Activated T-helper 2 cell treated with anti-CD3 and anti-CD28 coated beads, Interferon-gamma antibody, Interleukin-2, Interleukin-4, amounts not matched to agents 10 μg/mL and 5 μg/mL and 100 μg/mL, durations not matched to agents 14 hours and 24 hours and 36 hours (primary cell): ENCODE data around the gene RTP1. TPM values are rescaled to one million over a fixed set of nuclear protein-coding genes. Genes with fewer than 3 reads are reported as not detected.

ENCODE experiments used
- DNase-seq: peaks from one replicate; pipeline ENCODE4 v3.0.0; 2021; ENCODE audit warnings: low spot score
- H3K27ac Mint-ChIP-seq: one replicate; pipeline ENCODE4 v1.8.0; 2021; ENCODE audit warnings: mixed read lengths
- H3K27me3 Mint-ChIP-seq: one replicate; pipeline ENCODE4 v1.8.0; 2021; ENCODE audit warnings: low read depth, mixed read lengths
- H3K36me3 Mint-ChIP-seq: one replicate; pipeline ENCODE4 v1.8.0; 2021; ENCODE audit warnings: low read depth, mixed read lengths
- H3K4me1 Mint-ChIP-seq: one replicate; pipeline ENCODE4 v1.8.0; 2021; ENCODE audit warnings: low read depth, mixed read lengths
- H3K4me3 Mint-ChIP-seq: one replicate; pipeline ENCODE4 v1.8.0; 2021; ENCODE audit warnings: low read depth, mild to moderate bottlenecking, moderate library complexity, mixed read lengths
- H3K9me3 Mint-ChIP-seq: one replicate; pipeline ENCODE4 v1.8.0; 2021; ENCODE audit warnings: mixed read lengths
- intact Hi-C: fragments of 100-400 bp; cut with micrococcal nuclease; formaldehyde crosslinking; loops from one replicate; pipeline ENCODE4 v1.15.1; 2023
- total RNA-seq: library from RNA; stranded (reverse); gene quantifications from 2 replicates; pipeline ENCODE4 v1.2.3, GENCODE V29; 2022

The RTP1 gene
- total RNA-seq, 1 donor from 2014 or later, result not detected

GRCh38 chr3:187207624-187208023, 10.3 kb downstream of the RTP1 start:
- Mint-ChIP-seq H3K4me3 (no peak overlapping the region), H3K27me3 (peaks cover 52% of the 10 kb centered on the region), H3K36me3 (no peaks in the 10 kb centered on the region), H3K27ac (no peak overlapping the region), H3K9me3 (no peaks in the 10 kb centered on the region), H3K4me1 (peaks cover 5% of the 10 kb centered on the region)
- intact Hi-C loops, result no loop called here
- DNase-seq, result no peak

- no peaks in the 10 kb centered on the region for H3K36me3 Mint-ChIP-seq
- intact Hi-C loops, result no loop called here
- no peak overlapping the region for H3K4me3 Mint-ChIP-seq
- no peaks in the 10 kb centered on the region for H3K9me3 Mint-ChIP-seq
- no peak overlapping the region for H3K27ac Mint-ChIP-seq
- DNase-seq, result no peak
- H3K4me1 Mint-ChIP-seq, result peaks cover 5% of the 10 kb centered on the region
- H3K27me3 Mint-ChIP-seq, result peaks cover 50% of the 10 kb centered on the region
Measured at GRCh38 chr3:187208159-187208558, 10.9 kb downstream of the RTP1 start.

- Mint-ChIP-seq H3K27me3 (peaks cover 56% of the 10 kb centered on the region), H3K36me3 (no peaks in the 10 kb centered on the region), H3K9me3 (no peaks in the 10 kb centered on the region), H3K4me1 (peaks cover 5% of the 10 kb centered on the region), H3K27ac (no peak overlapping the region), H3K4me3 (no peak overlapping the region)
- DNase-seq, result no peak
- intact Hi-C loops, result no loop called here
Measured at GRCh38 chr3:187209491-187209890, 12.2 kb downstream of the RTP1 start.

GRCh38 chr3:187210091-187210490, 12.8 kb downstream of the RTP1 start:
- H3K27ac Mint-ChIP-seq, result no peak overlapping the region
- H3K27me3 Mint-ChIP-seq, result peaks cover 54% of the 10 kb centered on the region
- peaks cover 5% of the 10 kb centered on the region for H3K4me1 Mint-ChIP-seq
- no peak for DNase-seq
- no peak overlapping the region for H3K4me3 Mint-ChIP-seq
- H3K36me3 Mint-ChIP-seq, result no peaks in the 10 kb centered on the region
- intact Hi-C loops, result no loop called here
- H3K9me3 Mint-ChIP-seq, result no peaks in the 10 kb centered on the region

- no peak for DNase-seq
- no peaks in the 10 kb centered on the region for H3K9me3 Mint-ChIP-seq
- intact Hi-C loops, result no loop called here
- no peak overlapping the region for H3K4me3 Mint-ChIP-seq
- H3K27me3 Mint-ChIP-seq, result peaks cover 48% of the 10 kb centered on the region
- H3K27ac Mint-ChIP-seq, result no peak overlapping the region
- H3K4me1 Mint-ChIP-seq, result no peaks in the 10 kb centered on the region
- H3K36me3 Mint-ChIP-seq, result no peaks in the 10 kb centered on the region
Measured at GRCh38 chr3:187210545-187211327, 13.4 kb downstream of the RTP1 start.

- no peaks in the 10 kb centered on the region for H3K4me1 Mint-ChIP-seq
- H3K27ac Mint-ChIP-seq, result no peak overlapping the region
- no peaks in the 10 kb centered on the region for H3K9me3 Mint-ChIP-seq
- no peak for DNase-seq
- peaks cover 47% of the 10 kb centered on the region for H3K27me3 Mint-ChIP-seq
- no peak overlapping the region for H3K4me3 Mint-ChIP-seq
- intact Hi-C loops, result no loop called here
- no peaks in the 10 kb centered on the region for H3K36me3 Mint-ChIP-seq
Measured at GRCh38 chr3:187211532-187212195, 14.4 kb downstream of the RTP1 start.

- Mint-ChIP-seq H3K27ac (no peak overlapping the region), H3K27me3 (peaks cover 51% of the 10 kb centered on the region), H3K4me3 (no peak overlapping the region), H3K9me3 (no peaks in the 10 kb centered on the region), H3K4me1 (no peaks in the 10 kb centered on the region), H3K36me3 (no peaks in the 10 kb centered on the region)
- no peak for DNase-seq
- intact Hi-C loops, result no loop called here
Measured at GRCh38 chr3:187212196-187212545, 14.9 kb downstream of the RTP1 start.

GRCh38 chr3:187212705-187213104, 15.4 kb downstream of the RTP1 start:
- no peak for DNase-seq
- Mint-ChIP-seq H3K27me3 (peaks cover 51% of the 10 kb centered on the region), H3K36me3 (no peaks in the 10 kb centered on the region), H3K4me1 (no peaks in the 10 kb centered on the region), H3K4me3 (no peak overlapping the region), H3K27ac (no peak overlapping the region), H3K9me3 (no peaks in the 10 kb centered on the region)
- intact Hi-C loops, result no loop called here

- no peak overlapping the region for H3K4me3 Mint-ChIP-seq
- no peak for DNase-seq
- peaks cover 49% of the 10 kb centered on the region for H3K27me3 Mint-ChIP-seq
- no peaks in the 10 kb centered on the region for H3K36me3 Mint-ChIP-seq
- H3K27ac Mint-ChIP-seq, result no peak overlapping the region
- H3K4me1 Mint-ChIP-seq, result no peaks in the 10 kb centered on the region
- no peaks in the 10 kb centered on the region for H3K9me3 Mint-ChIP-seq
- intact Hi-C loops, result no loop called here
Measured at GRCh38 chr3:187213616-187214015, 16.3 kb downstream of the RTP1 start.

- H3K36me3 Mint-ChIP-seq, result no peaks in the 10 kb centered on the region
- intact Hi-C loops, result no loop called here
- H3K4me1 Mint-ChIP-seq, result no peaks in the 10 kb centered on the region
- H3K27me3 Mint-ChIP-seq, result peaks cover 41% of the 10 kb centered on the region
- no peak for DNase-seq
- H3K4me3 Mint-ChIP-seq, result no peak overlapping the region
- no peaks in the 10 kb centered on the region for H3K9me3 Mint-ChIP-seq
- no peak overlapping the region for H3K27ac Mint-ChIP-seq
Measured at GRCh38 chr3:187215460-187215859, 18.2 kb downstream of the RTP1 start.

GRCh38 chr3:187222801-187223200, 25.5 kb downstream of the RTP1 start:
- H3K9me3 Mint-ChIP-seq, result no peaks in the 10 kb centered on the region
- no peaks in the 10 kb centered on the region for H3K36me3 Mint-ChIP-seq
- H3K27me3 Mint-ChIP-seq, result peaks cover 12% of the 10 kb centered on the region
- H3K4me1 Mint-ChIP-seq, result no peaks in the 10 kb centered on the region
- no peak for DNase-seq
- intact Hi-C loops, result no loop called here
- no peak overlapping the region for H3K27ac Mint-ChIP-seq
- H3K4me3 Mint-ChIP-seq, result no peak overlapping the region

- no peak overlapping the region for H3K4me3 Mint-ChIP-seq
Measured at GRCh38 chr3:187223799-187224198, 26.5 kb downstream of the RTP1 start.

GRCh38 chr3:187227658-187228258, 30.5 kb downstream of the RTP1 start:
- no peaks in the 10 kb centered on the region for H3K9me3 Mint-ChIP-seq

More at GRCh38 chr3:187223799-187224198, 26.5 kb downstream of the RTP1 start:
- H3K27me3 Mint-ChIP-seq, result peaks cover 10% of the 10 kb centered on the region
- H3K4me1 Mint-ChIP-seq, result no peaks in the 10 kb centered on the region
- no peaks in the 10 kb centered on the region for H3K36me3 Mint-ChIP-seq
- DNase-seq, result no peak
- no peak overlapping the region for H3K27ac Mint-ChIP-seq
- H3K9me3 Mint-ChIP-seq, result no peaks in the 10 kb centered on the region
- intact Hi-C loops, result no loop called here

More at GRCh38 chr3:187227658-187228258, 30.5 kb downstream of the RTP1 start:
- Mint-ChIP-seq H3K27ac (no peak overlapping the region), H3K36me3 (no peaks in the 10 kb centered on the region), H3K27me3 (peaks cover 18% of the 10 kb centered on the region), H3K4me1 (no peaks in the 10 kb centered on the region), H3K4me3 (no peak overlapping the region)
- intact Hi-C loops, result no loop called here
- no peak for DNase-seq
